Psoas muscle (tissue), 8 donors: Measurements from ENCODE around the gene NPTN. TPM values are rescaled to one million over a fixed set of nuclear protein-coding genes. Genes with fewer than 3 reads are reported as not detected.

ENCODE experiments used
- ATAC-seq, 4 donors: fragments of 200-7000 bp; cut with Tn5 transposase; one replicate each; pipeline ENCODE4 v1.9.1; 2020; ENCODE audit warnings: moderate library complexity in 3 of 4, mild to moderate bottlenecking in 2 of 4
- DNase-seq, 2 donors: peaks; one replicate each; pipeline ENCODE4 v3.0.0-alpha.2; 2020
- H3K27ac ChIP-seq: fragments of 200-600 bp; one replicate; pipeline ENCODE4 v1.8.0; 2022
- H3K27me3 ChIP-seq, 3 donors: fragments of 200-600 bp in 1 of 3; one replicate each; pipeline versions ENCODE4 v1.6.1 to v1.8.0; 2013 to 2022; ENCODE audit warnings: low read length in 2 of 3, mild to moderate bottlenecking in 2 of 3, moderate library complexity in 1 of 3; ENCODE audit not compliant: insufficient read depth in 3 of 3
- H3K36me3 ChIP-seq, 2 donors: fragments of 200-600 bp in 1 of 2; one replicate each; pipeline versions ENCODE4 v1.6.1 to v1.8.0; 2013 to 2022; ENCODE audit warnings: low read depth in 1 of 2, mild to moderate bottlenecking in 1 of 2, moderate library complexity in 1 of 2; ENCODE audit not compliant: insufficient read depth in 1 of 2
- H3K4me1 ChIP-seq: fragments of 200-600 bp; one replicate; pipeline ENCODE4 v1.8.0; 2022
- H3K4me3 ChIP-seq: fragments of 200-600 bp; one replicate; pipeline ENCODE4 v1.8.0; 2022; ENCODE audit warnings: mild to moderate bottlenecking
- H3K9me3 ChIP-seq: fragments of 200-600 bp; one replicate; pipeline ENCODE4 v1.8.0; 2022
- CTCF ChIP-seq: fragments of 200-600 bp; IDR thresholded peaks from one replicate; pipeline ENCODE4 v1.8.0; 2022; ENCODE audit warnings: antibody characterized with exemption
- WGBS, 3 donors: extraction: QIAGEN DNeasy Blood & Tissue Kit; methylation state at CpG; one replicate each; pipeline versions ENCODE4 v1.1.6 to v1.1.7; 2013; 5-methylcytosine and 5-hydroxymethylcytosine counted together
- intact Hi-C, 2 donors: fragments of 100-400 bp; cut with DNase I; formaldehyde crosslinking; loops; one replicate each; pipeline versions ENCODE4 v1.11.0 to v1.14.2; 2022
- polyA plus RNA-seq, 3 donors: library from polyadenylated mRNA; stranded (reverse); fragments of 200-250 nt; gene quantifications; one replicate each; pipeline ENCODE4 v1.2.3, GENCODE V29; 2013
- total RNA-seq, 4 donors: library from RNA; stranded (reverse); fragmentation: NEBNext Ultra II Directional in 2 of 4; extraction: Animal tissue kit (Norgen Biotek cat#: 25700) in 2 of 4; gene quantifications; one replicate each; pipeline versions ENCODE4 v1.2.1 to v1.2.4, GENCODE V29; 2021 to 2023
- donor health status: healthy with polysubstance abuse.
- donor health status: DM: no; HTN: no; CAD: no; lungs with moderate emphysema.
- donor health status: Bipolar disorder and iron deficiency.
- donor health status: healthy.
- donor health status: DM: yes; HTN: yes; CAD: no.
- donor health status: DM: no; HTN: no; CAD: no.
- donor health status: DM: no; HTN: no; CAD: no.
- donor health status: DM: yes; HTN: yes; CAD: no.

The NPTN gene
- total and polyA plus RNA-seq, 7 donors: 26.3 to 41.1 (median 32.1) TPM

- intact Hi-C loops: no loop called here
- peaks cover 7% of the 10 kb centered on the region for H3K4me1 ChIP-seq
- no peak overlapping the region for H3K27ac ChIP-seq
- no peaks in the 10 kb centered on the region for H3K9me3 ChIP-seq
- ATAC-seq (no peak), DNase-seq (no peak)
- 94 to 96% (median 96%) methylated on average over 2 of the region's 2 CpGs for WGBS, 3 donors
- TF ChIP-seq CTCF: no peak
- H3K36me3 ChIP-seq: no peaks in the 10 kb centered on the region
- no peak overlapping the region for H3K4me3 ChIP-seq
- no peaks in the 10 kb centered on the region for H3K27me3 ChIP-seq
Observed at GRCh38 chr15:73680549-73680948, 47.4 kb upstream of the NPTN start.

- no peak overlapping the region for H3K27ac ChIP-seq
- H3K36me3 ChIP-seq: no peaks in the 10 kb centered on the region
- WGBS, 3 donors: 87 to 92% (median 89%) methylated on average over 6 of the region's 6 CpGs
- intact Hi-C loops: loop anchor here in 1 of 2 donors (5.0 kb wide), 1 partner anchor 43 kb away; no protein-coding TSS in a partner anchor
- ATAC-seq: no peak
- H3K4me1 ChIP-seq: peaks cover 6% of the 10 kb centered on the region
- no peaks in the 10 kb centered on the region for H3K27me3 ChIP-seq
- TF ChIP-seq CTCF: no peak
- no peak for DNase-seq
- no peak overlapping the region for H3K4me3 ChIP-seq
- no peaks in the 10 kb centered on the region for H3K9me3 ChIP-seq
Observed at GRCh38 chr15:73679964-73680363, 46.8 kb upstream of the NPTN start.

- H3K27me3 ChIP-seq: no peaks in the 10 kb centered on the region
- intact Hi-C loops: loop anchor here in 1 of 2 donors (5.0 kb wide), 1 partner anchor 42 kb away; no protein-coding TSS in a partner anchor
- H3K27ac ChIP-seq: no peak overlapping the region
- no peak for TF ChIP-seq CTCF
- no peak overlapping the region for H3K4me3 ChIP-seq
- H3K9me3 ChIP-seq: no peaks in the 10 kb centered on the region
- peaks cover 6% of the 10 kb centered on the region for H3K4me1 ChIP-seq
- DNase-seq: no peak
- H3K36me3 ChIP-seq: no peaks in the 10 kb centered on the region
- WGBS, 3 donors: 82 to 90% (median 87%) methylated on average over 3 of the region's 3 CpGs
- no peak for ATAC-seq
Observed at GRCh38 chr15:73679180-73679579, 46.0 kb upstream of the NPTN start.

- 78 to 82% (median 81%) methylated on average over 3 of the region's 3 CpGs for WGBS, 3 donors
- TF ChIP-seq CTCF: no peak
Observed at GRCh38 chr15:73678498-73678897, 45.3 kb upstream of the NPTN start.

GRCh38 chr15:73677733-73678132, 44.5 kb upstream of the NPTN start:
- H3K27ac ChIP-seq: no peak overlapping the region
- no peaks in the 10 kb centered on the region for H3K36me3 ChIP-seq
- no peaks in the 10 kb centered on the region for H3K4me1 ChIP-seq
- no peak for ATAC-seq
- H3K4me3 ChIP-seq: no peak overlapping the region
- intact Hi-C loops: loop anchor here (1.0 to 5.0 kb wide), 3 partner anchors 23 to 40 kb away; no protein-coding TSS in a partner anchor
- DNase-seq: no peak
- peaks cover 0 to 4% (median 0%) of the 10 kb centered on the region in 3 donors for H3K27me3 ChIP-seq
- TF ChIP-seq CTCF: no peak
- WGBS, 3 donors: 77 to 83% (median 82%) methylated on average over 2 of the region's 2 CpGs
- no peaks in the 10 kb centered on the region for H3K9me3 ChIP-seq

More at GRCh38 chr15:73678498-73678897, 45.3 kb upstream of the NPTN start:
- H3K27me3 ChIP-seq: peaks cover 0 to 3% (median 0%) of the 10 kb centered on the region in 3 donors
- ATAC-seq: no peak
- H3K36me3 ChIP-seq: no peaks in the 10 kb centered on the region
- H3K27ac ChIP-seq: no peak overlapping the region
- peaks cover 3% of the 10 kb centered on the region for H3K4me1 ChIP-seq
- intact Hi-C loops: loop anchor here in 1 of 2 donors (5.0 kb wide), 1 partner anchor 41 kb away; no protein-coding TSS in a partner anchor
- no peak overlapping the region for H3K4me3 ChIP-seq
- H3K9me3 ChIP-seq: no peaks in the 10 kb centered on the region
- no peak for DNase-seq
